Left renal cortex interstitium (tissue), 4 donors: ENCODE measurements around the gene ARHGAP20. TPM values are rescaled to one million over a fixed set of nuclear protein-coding genes. Genes with fewer than 3 reads are reported as not detected.
"Not testable (repeated sequence)": the region's sequence is repeated elsewhere in the genome, so short reads cannot be mapped to it uniquely, and the experiment has no call there.

Source experiments
- DNase-seq, 4 donors: peaks; one replicate each; pipeline ENCODE4 v3.0.0-alpha.2; 2013; ENCODE audit warnings: low read depth in 4 of 4, low spot score in 2 of 4, missing footprints in 1 of 4
- polyA plus RNA-seq, 4 donors: library from polyadenylated mRNA; unstranded; fragments of 120-200 nt; gene quantifications; one replicate each; pipeline ENCODE4 v1.2.1, GENCODE V29; 2013; ENCODE audit not compliant: insufficient read length in 4 of 4

ARHGAP20 gene
- polyA plus RNA-seq, 4 donors = 3.9 to 5.2 (median 4.4) TPM

DNA sequence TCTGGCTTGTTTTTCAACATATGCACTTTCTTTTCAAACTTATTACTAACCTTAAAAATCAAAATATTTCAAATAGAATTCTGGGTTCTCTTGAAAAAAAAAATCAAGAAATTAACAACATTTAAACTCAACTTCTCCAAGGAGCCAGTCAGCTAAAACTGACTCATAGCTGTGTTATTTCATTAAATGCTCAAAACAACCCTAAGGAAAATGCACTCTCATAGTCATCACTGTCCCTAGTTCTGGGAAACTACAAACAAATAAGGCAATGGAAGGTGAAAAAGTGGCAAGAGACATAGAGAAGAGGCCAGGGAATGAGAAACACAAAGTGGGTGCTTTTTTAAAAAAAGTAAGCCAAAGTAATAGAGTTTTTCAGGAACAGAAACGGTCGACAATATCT, 4.1 kb upstream of the ARHGAP20 start:
- no peak for DNase-seq

DNA sequence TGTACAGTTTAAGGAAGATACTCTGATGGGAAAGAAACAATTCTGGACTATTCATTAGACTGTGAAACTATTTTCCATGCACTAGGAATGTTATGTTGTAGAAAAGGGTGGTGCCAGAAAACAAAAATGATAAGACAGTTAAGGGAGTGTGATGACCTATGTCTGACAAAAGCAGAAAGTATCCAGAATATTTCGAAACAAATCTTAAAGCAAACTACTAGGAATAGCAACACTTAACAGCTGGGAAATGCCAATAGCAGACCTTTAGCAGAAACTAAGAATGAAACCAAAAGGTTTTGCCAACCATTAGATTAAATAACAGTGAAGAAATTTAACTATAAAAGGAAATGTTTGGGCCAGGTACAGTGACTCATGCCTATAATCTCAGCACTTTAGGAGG, 3.3 kb upstream of the ARHGAP20 start:
- no peak for DNase-seq

DNA sequence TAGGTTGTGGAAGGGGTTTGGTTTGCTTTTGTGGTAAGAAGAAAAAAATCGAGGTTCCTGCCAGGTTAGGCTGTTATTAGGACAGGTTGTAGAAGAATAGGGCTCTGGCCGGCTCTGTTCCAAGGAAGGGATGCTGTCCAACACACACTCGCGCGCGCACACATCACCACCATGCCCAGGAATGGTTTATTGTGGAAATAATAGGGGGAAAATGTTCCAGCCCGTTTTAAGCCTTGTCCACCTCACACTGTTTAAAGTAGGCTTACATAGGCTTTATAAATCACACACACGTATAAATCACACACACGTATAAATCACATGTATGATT, 1.2 kb upstream of the ARHGAP20 start:
- DNase-seq = no peak

DNA sequence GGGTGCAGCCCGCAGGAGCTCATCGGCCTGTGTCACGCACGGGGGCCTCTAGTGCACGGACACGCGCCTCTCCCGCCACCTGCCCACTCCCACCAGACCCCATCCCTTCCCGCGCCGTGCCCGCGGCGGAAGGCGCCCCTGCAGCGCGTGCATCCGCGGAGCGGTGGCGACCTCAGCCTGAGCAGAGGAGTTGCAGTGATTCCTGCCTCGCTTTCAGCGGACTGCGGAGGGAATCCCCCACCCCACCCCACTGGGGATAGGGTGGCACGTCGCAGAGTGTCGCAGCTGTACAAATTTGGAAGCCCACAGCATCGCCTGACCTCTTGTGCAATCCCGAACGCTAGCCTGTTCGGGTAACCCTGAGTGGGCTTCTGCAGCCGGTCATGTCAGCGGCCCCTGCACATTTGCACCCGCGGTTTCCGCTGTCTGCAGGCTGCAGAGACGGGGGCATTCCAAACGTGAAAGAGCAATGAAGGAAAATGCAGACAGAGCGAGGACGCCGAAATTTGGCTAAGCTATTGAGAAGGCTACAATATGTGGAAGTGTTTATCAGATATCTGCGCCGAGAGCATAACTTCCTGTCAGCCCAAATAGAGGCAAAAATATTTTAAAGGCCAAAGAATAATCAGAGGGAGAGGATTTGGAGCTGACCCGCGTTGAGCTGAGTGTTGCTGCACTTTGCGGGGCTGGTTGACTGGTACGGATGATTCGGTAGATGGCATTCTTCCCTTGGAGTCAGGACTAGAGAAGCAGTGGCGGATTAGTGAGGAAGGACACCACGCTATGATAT, 617 bp upstream of the ARHGAP20 start:
- peak in 2 of 4 donors; percentile 11 to 32 for DNase-seq

DNA sequence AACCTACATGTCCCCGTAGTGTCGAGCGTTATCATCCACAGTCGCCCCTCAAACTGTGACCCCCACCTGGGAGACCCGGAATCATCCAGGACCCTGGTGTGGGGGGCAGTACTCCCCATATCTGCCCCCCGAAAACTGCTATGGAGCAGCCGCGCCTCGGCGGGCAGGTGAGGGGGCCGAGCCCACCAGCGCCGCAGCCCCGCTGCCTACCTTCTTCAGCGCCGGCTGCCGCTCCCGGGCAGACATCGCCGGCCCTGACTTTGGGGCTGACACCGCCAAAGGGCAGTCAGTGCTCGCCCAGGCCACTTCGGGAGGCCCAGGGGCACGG, 825 bp downstream of the ARHGAP20 start:
- DNase-seq = no peak

DNA sequence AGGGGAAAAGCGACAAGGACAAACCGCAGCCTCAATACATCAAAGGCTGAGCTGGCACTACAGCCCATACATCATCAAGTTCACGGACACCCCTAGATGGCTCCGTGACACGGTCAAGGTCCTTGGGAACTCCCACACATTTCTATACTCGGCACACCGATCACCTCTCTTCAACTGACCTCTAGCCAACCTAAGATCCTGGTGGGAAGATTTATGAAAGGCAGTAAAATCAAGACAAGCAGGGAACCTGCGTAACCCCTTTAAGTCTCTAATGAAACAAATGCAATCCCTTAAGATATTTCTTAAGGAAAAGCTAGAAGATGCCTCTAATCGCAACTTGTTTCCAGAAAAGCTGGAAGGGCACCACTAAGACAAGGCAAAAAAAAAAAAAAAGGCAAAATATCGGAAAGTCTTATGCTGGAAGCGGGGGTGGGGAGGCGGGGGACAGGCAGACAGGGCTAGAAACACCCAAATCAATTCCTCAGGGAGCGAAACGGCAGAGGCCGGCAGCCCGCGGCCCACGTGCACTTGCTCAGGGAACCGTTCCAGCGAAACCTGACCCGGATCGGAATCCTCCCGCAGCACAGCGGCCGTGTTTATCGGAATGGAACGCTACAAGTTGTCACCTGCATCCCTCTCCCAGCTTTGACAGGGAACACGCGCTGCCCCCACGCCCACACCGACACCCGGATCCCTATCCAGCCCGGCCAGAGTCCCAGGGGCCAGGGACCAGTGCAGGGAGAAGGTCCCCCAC, 1.4 kb downstream of the ARHGAP20 start:
- peak; percentile 43 to 85 (median 56) for DNase-seq

DNA sequence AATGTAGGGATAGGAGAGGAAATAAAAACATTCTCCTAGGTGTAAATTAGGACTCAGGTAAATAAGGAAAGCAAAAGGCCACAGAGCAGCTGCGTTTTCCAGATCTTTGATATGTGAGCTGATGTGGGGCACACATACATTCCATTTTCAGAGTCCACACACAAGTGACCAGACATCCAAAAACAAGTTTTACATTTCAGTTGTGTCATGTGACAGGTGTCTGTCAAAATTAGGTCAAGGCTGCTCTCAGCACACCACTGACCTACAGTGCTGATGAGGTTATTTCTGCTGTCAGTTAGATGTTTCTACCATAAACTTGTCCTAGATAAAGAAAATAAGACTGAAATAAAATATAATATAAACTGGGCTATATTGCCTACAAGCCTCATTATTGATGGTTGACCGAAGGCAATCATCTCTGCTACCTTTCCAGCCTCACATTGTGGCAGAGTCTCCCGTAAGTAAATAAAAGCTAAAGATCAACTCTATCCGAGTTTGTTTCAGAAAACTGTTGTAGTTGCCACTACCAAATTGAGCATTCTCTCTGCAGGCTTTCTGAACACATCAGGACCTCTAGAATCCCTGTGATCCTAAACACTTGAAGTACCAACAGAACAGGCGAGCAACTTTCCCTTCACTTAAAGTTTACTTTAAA, 7.9 kb downstream of the ARHGAP20 start:
- DNase-seq = no peak

DNA sequence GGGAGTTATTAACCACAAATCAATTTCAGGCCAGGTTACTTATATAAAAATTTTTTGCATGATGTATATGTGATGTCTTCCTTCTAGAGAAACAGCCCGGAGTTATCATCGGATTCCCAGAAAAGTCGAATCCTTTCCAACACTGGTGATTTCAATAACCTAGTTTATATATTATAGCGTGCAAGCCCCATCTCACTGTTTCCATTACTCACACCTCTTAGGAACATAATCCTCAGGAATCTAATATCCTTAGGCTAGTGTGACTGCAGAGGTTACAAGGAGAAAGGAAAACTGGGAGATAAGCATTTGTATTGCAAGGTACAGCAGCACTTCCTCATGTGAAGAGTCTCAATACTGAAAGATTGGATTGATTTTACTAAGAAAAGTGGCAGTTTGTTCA, 20.3 kb downstream of the ARHGAP20 start:
- no peak for DNase-seq

DNA sequence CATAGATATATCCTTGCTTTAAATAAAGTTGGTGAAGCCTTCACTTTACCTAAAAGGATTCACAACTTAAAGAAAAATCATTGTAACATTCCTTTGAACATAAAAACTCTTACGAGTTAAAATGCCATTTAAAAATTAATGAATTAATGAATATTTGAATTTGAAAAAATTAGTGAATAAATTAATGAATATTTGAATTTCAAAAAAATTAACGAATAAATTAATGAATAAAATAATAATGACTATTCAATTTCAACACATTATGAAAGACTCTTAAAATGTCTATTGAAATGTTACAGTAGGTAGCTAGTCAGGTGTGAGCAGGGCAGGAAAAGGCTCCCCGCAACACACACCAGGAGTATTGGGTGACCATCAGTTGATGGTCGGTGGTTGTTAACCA, 22.9 kb downstream of the ARHGAP20 start:
- DNase-seq = no peak

DNA sequence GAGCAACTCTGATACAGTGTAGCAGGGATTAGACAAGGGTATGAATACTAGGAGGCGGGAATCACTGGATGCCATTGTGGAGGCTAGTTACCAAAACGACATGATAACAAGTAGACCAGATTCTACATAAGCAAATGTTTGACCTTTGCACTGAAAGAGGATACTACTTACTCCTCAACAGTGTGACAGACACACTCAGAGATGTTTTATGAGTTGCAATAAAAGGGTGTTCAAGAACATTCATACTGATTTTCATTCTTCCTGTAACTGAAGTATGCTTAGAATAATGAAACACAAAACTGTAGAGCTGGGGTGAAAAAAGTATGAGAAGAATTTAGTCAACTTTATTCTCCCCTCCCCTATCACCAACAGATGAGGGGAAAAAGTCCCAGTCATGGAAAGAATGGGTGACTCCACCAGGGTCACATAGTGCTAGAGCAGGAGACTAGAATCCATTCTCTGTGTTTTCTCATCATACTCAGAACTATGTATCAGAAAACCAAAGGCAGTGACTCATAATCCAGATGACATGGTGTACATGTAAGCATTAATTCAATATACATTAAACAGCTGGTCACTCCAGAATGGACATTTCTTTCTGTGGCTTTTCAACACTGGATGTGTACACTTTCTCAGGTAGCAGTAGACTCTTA, 32.8 kb downstream of the ARHGAP20 start:
- no peak for DNase-seq

DNA sequence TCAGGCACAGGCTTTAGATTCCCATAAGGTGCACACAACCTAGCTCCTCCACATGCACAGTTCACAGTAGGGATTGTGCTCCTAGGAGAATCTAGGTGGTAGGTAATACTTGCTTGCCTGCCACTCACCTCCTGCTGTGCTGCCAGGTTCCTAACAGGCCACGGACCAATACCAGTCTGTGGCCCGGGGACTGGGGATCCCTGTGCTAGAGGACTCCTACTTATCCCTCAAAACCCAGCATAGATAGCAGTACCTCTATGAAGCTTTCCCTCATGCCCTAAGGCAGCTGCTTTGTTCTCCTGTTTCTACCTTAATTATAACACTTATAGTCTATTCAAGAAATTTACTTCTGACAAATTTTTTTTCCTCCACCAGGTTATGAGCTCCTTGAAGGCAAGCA, 36.7 kb downstream of the ARHGAP20 start:
- no peak for DNase-seq

DNA sequence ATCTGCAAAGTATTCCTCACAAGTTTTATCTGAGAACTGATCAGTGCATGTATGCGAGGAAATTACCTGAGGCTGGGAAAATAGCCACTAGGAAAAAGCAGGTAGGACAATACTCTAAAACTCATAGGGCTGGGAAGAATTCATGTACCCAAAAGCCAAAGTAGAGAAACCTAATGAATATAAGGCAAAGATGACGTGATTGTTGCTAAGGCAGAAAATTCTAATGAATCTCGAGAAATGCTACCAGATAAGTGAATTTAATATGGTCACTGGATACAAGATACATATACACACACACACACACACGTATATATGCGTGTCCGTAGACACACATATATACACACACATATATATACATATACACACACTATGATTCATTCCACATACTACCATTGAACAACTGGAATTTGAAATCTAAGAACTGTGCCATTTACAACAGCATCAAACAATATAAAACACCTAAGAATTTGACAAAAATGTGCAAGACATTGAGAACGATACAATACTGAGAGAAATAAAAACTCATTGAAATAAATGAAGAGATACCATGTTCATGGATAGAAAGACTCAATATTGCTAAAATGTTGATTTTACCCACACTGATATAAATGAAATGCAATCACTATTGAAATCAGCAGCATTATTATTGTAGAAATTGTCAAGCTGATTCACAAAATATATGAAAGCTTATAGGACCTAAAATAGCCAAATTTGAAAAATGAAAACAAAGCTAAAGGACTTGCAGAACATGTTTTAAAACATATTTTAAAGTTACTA, 46.4 kb downstream of the ARHGAP20 start:
- DNase-seq = no peak

DNA sequence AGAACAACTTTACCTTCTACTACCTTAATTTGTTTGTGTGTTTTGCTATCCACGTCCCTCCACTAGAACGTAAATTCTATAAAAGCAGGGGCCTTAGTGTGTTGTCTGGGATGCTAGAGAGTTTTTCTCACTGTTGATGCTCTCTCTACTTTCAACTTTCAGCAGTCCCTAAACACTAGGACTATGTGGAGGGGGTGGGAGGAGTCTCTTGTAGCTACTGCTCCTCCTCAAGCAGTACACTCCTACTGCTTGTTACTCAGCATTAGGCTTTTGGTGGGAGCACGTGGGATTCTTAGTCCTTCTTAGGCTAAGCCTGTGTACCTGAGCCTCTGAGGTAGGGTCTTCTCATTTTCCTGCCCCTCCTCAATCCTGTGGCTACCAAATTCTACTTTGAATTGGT, 56.3 kb downstream of the ARHGAP20 start:
- DNase-seq = no peak

DNA sequence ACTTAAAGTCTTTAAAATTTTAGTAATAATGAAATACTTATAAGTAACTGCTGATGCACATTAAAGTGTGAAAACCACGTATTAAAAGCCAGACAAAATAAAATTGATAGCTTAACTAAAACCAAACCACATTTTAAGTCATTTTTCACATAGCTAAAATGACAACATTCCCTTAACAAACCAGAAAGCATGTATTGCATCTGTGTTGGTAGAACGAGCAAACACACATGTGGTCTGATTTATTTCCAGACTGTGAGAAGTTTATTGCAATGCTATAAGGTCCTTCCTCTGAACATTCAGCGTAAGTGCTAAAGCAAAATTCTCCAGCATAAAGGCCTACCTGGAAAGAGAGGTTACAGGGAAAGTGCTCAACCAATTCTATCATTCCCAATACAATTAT, 57.8 kb downstream of the ARHGAP20 start:
- no peak for DNase-seq

DNA sequence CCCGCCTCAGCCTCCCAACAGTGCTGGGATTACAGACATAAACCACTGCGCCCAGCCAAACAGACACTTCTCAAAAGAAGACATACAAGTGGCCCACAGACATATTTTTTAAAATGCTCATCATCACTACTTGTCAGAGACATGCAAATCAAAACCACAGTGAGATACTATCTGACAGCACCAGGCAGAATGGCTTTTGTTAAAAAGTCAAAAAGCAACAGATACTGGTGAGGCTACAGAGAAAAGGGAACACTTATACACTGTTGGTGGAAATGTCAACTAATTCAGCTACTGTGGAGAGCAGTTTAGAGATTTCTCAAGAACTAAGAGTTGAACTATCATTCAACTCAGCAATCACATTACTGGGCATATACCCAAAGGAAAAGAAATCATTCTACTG, 67.0 kb downstream of the ARHGAP20 start:
- no peak for DNase-seq

DNA sequence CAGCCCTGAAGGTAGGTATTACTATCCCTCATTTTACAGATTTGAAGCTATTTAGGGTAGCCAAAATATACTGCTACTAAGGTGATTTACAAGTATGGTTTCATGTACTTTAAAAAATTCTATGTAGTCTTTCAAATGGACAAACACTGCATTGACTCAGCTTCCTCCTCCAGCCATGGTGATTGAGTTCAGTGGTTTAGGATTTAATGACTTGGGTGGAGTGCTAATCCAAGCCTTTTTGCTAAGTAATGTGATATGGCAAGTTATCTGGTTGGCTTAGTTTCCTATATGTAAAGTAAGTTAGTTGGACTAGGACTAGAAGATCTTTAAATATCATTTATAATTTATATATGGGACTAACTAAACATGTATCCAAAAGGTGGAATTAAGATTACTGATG, 77.9 kb downstream of the ARHGAP20 start:
- DNase-seq = no peak

DNA sequence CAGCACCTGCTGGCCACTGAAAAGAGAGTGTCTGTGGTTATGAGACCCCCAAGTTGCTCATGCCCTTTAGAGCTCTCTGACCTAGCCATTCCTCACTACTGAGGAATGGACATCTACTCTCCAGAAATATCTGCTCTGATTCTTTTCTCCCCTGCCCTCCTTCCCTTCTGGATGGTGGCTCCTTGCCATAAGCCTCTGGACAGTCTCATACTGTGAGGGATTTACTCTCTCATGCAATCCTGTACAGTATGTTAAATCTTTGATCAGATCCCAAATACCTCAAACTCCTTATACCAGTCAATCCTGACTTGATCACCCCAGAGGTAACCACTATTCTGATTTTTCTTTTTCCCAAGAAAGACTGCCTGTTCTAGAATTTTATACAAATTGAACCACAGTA, 80.7 kb downstream of the ARHGAP20 start:
- no peak for DNase-seq

DNA sequence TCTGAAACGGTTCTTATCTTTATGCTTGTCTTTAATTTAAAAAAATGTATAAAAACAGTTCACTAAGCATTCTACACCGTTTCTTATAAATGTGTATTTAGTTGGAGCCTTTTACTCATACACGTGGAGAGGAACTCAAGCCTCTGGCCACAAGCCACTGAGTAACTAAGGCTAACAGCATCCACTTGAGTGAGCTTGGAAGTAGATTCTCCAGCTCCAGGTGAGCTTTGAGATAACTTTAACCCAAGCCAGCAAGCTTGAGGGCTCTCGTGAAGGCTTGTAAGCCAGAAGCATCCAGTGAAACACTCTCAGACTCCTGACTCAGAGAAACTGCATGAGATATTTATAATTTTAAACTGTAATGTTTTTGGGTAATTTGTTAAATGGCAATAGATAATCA, 82.6 kb downstream of the ARHGAP20 start:
- no peak for DNase-seq

DNA sequence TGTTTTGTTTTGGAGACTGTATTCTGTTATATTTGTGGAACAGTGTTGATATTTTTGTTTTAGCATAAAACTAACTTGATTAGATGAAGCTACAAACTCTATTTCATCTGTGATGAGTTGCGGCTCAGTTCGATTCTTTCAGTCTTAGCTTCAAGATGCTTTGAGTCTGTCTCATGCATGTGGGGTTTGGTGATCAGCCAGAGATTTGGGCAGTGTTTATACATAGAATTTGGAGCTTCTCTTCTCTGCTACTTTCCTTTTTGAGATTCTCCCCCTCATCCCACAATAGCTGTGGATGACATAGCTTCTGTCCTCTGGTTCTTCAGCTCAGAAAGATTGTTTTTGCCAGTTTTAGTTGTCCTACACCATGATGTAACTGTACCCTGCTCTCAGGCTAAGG, 90.4 kb downstream of the ARHGAP20 start:
- DNase-seq = no peak

DNA sequence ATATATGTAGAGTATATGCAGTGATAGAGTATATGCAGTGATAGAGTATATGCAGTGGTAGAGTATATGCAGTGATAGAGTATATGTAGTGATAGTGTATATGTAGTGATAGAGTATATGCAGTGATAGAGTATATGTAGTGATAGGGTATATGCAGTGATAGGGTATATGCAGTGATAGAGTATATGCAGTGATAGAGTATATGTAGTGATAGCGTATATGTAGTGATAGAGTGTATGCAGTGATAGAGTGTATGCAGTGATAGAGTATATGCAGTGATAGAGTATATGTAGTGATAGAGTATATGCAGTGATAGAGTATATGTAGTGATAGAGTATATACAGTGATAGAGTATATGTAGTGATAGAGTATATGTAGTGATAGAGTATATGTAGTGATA, 92.9 kb downstream of the ARHGAP20 start:
- not testable (repeated sequence) for DNase-seq

DNA sequence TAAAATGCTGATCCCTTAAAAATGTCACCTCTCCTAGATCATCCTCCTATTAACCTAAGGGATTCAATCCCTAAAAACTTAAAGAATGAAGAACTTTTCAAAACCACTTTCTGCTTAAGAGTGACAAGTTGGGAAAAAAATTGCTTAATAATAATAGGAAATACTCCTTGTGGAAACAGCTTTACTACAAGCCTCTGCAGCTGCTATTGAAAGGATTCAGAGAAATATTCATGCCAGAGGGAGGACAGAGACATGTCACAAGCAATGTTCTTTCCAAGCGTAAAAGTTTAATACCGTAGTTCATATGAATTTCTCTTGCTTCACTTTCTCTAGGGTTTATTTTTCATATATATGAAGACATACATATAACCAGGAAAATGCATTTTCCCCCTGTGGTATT, 98.2 kb downstream of the ARHGAP20 start:
- DNase-seq = no peak
